ENCODE results near the gene WDR88.
"Not testable (repeated sequence)": the region's sequence is repeated elsewhere in the genome, so short reads cannot be mapped to it uniquely, and the experiment has no call there.

Gene WDR88

DNA sequence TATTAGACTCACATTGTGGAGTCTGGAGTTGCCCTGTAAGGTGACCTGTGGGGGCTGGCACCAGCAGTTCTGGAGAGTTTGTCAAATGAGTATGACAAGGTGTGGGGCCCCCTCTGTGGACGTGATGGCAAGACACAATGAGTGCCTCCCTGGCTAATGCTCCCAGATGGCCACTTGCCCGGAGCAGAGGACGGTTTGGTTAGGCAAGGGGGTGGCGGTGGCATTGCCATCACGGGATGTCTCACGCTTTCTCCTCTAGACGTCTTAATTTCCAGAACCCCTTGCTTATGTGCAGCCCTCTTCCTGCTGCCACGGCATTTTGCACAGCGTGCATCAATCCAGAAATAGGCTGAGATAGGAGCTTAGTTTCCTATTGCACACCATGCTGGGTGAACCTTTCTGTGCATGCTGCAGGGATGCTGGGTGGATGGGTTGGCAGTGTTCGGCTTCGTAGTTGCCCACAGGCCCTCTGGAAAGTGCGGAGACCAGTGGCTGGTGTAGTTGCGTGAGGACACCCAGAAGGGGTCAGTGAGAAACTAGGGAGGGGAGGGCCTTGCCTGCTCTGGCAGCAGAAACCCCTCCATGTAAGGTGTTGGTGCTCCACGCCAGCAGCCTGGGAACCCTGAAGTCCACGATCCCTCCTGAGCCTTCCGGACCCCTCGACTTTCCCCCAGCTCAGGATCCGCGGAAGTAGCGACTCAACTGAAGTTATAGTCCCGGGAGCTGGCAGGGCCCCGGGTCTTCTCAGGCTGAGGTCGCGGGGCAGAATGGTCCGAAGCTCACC, 44.2 kb downstream of the WDR88 start:
- TF ChIP-seq CTCF (IDR thresholded peaks at IDR 0.05) = no peak
- Histone ChIP-seq H3K4me3 (peak overlapping the region; percentile 87), H3K27ac (peak overlapping the region; percentile 92 to 95)
- DNase-seq (ENCODE audit: low spot score) = peak; percentile 74

- H3K27ac ChIP-seq = peak overlapping the region; percentile 92 to 95
- peak; percentile 98 for DNase-seq (ENCODE audit: low spot score)
- peak overlapping the region; percentile 87 for H3K4me3 ChIP-seq
- no peak for TF ChIP-seq CTCF (IDR thresholded peaks at IDR 0.05)
These were observed 44.9 kb downstream of the WDR88 start for GRCh38 chr19:33176670-33177416.

DNA sequence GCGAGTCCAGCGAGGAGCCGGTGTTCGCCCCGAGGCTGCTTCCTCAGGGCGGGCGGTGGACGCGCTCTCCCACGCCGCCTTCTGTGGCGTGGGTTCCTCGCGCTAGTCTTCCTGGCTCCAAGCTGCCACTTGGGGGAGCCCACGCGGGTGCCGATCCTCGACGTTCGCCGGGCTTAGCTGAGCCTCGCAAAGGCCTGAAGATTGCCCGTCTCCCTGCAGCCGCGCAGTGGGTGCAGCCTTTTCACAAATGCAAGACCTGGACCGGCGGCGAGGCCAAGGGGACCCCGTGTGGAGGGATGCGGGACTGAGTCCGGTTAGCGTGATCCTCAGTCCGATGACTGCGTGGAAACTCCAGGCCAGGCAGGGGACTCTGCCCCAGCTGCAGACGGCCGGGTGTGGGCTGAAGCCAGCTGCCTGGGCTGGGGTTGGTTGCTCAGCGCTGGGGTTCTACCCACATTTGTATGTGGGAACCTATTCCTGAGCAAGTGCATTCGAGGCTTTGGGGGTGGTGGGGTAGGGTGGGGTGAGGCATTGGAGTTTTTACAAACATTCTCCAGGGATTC, 45.6 kb downstream of the WDR88 start:
- no peak for DNase-seq (ENCODE audit: low spot score)
- TF ChIP-seq CTCF (IDR thresholded peaks at IDR 0.05) = peak; percentile 25
- H3K27ac ChIP-seq = peak overlapping the region; percentile 92 to 95
- H3K4me3 ChIP-seq = peak overlapping the region; percentile 87

DNA sequence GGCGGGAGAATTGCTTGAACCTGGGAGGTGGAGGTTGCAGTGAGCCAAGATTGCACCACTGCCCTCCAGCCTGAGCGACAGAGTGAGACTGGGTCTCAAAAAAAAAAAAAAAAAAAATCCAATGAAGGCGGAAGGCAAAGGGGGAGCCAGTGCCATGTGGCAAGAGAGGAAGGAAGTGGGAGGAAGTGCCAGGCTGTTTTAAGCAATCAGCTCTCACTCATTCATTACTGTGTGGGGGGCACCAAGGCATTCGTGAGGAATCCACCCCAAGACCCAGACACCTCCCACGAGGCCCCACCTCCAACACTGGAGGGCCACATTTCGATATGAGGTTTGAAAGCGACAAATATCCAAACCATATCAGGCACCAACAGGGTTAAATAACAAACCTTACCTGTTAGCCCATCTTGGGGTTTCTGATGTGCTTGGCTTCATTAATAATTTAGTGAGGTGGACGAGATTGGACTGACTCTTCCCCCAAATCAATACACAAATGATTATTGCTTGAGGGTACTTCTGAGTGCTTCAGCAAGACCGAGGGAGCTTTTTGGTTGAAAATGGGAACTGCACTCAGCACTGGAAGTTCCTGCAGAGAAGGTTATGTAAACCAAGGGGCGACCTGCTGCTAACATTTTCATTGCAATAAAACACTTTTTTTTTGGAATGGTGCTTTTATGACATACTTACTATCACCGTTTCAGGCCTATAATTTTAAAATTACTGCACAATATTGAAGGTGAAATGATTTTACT, 54.7 kb downstream of the WDR88 start:
- Histone ChIP-seq H3K4me3 (no peak overlapping the region), H3K27ac (no peak overlapping the region)
- no peak for DNase-seq (ENCODE audit: low spot score)
- no peak for TF ChIP-seq CTCF (IDR thresholded peaks at IDR 0.05)

DNA sequence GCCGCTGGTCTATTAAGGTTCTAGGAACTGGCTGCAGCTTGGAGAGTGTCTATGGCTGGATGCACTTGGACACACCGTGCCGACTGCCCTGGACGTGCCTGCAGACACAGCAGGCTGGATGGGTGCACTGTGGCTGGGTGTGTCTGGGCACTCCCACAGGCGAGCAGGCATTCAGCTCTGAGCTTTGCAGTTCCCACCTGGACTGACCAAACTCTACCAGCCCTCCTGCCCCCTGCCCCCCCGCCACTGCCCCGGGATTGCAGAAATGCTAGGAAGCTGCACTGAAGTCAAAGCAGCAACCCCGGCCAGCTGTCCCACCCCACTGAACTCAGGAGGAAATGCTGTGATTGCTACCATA, 55.2 kb downstream of the WDR88 start:
- DNase-seq (ENCODE audit: low spot score) = no peak
- TF ChIP-seq CTCF (IDR thresholded peaks at IDR 0.05) = no peak
- H3K4me3 ChIP-seq = no peak overlapping the region
- H3K27ac ChIP-seq = no peak overlapping the region

DNA sequence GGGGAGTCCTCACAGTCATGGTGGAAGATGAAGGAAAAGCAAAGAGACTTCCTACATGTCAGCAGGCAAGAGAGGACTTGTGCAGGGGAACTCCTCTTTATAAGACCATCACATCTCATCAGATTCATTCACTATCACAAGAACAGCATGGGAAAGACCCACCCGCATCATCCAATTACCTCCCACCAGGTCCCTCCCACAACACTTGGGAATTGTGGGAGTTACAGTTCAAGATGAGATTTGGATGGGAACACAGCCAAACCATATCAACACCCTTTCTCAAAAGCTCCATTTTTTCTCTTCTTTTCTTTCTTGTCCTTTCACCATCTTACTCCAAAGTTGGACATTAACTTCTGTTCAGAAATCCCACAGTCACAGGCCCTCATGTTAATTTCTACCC, 57.5 kb downstream of the WDR88 start:
- no peak overlapping the region for H3K4me3 ChIP-seq
- DNase-seq (ENCODE audit: low spot score) = no peak
- no peak for TF ChIP-seq CTCF (IDR thresholded peaks at IDR 0.05)
- no peak overlapping the region for H3K27ac ChIP-seq

DNA sequence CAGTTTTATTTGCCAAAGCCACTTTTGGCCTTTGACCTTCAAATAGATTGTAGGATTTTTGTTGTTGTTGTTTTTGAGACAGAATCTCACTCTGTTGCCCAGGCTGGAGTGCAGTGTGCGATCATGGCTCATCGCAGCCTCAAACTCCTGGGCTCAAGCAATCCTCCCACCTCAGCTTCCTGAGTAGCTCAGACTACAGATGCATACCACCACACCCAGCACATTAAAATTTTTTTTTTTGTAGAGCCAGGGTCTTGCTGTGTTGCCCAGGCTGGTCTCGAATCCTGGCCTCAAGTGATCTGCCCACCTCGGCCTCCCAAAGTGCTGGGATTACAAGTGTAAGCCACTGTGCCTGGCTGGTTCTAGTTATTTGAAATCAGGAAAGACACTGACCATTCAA, 59.2 kb downstream of the WDR88 start:
- H3K27ac ChIP-seq; DNase-seq (ENCODE audit: low spot score); H3K4me3 ChIP-seq: not testable (repeated sequence)
